Natural killer cell treated with Interleukin-12 subunit alpha and Interleukin-12 subunit beta and Interleukin-15 and Interleukin-18, amount 100 ng/mL, for 72 hours (primary cell): ENCODE results near the gene CARD11. TPM values are rescaled to one million over a fixed set of nuclear protein-coding genes. Genes with fewer than 3 reads are reported as not detected.
A peak's percentile ranks its signal among the peaks of the same experiment; 100 is the strongest.
"Not testable (repeated sequence)": the region's sequence is repeated elsewhere in the genome, so short reads cannot be mapped to it uniquely, and the experiment has no call there.

Source experiments
- ATAC-seq, 2 donors: fragments of 150-1000 bp; cut with Tn5 transposase in 1 of 2; sonication (Bioruptor Pico), chemical (Tn5 transposase) in 1 of 2; 2 replicates each; pipeline ENCODE4 v1.10.0; 2021
- DNase-seq: peaks from one replicate; pipeline ENCODE4 v3.0.0; 2022; ENCODE audit warnings: low spot score
- H3K27ac Mint-ChIP-seq, 2 donors: 1 replicate in 1 of 2; 2 replicates in 1 of 2; pipeline ENCODE4 v1.8.0; 2022; ENCODE audit warnings: mixed read lengths in 2 of 2, mild to moderate bottlenecking in 1 of 2, moderate library complexity in 1 of 2
- H3K27me3 Mint-ChIP-seq, 2 donors: 1 replicate in 1 of 2; 2 replicates in 1 of 2; pipeline ENCODE4 v1.8.0; 2022; ENCODE audit warnings: mixed read lengths in 2 of 2
- H3K36me3 Mint-ChIP-seq: one replicate; pipeline ENCODE4 v1.8.0; 2022; ENCODE audit warnings: mixed read lengths
- H3K4me1 Mint-ChIP-seq, 2 donors: 1 replicate in 1 of 2; 2 replicates in 1 of 2; pipeline ENCODE4 v1.8.0; 2022; ENCODE audit warnings: low read depth in 2 of 2, mixed read lengths in 2 of 2, mild to moderate bottlenecking in 1 of 2
- H3K4me3 Mint-ChIP-seq: one replicate; pipeline ENCODE4 v1.8.0; 2022; ENCODE audit warnings: mixed read lengths
- H3K9me3 Mint-ChIP-seq: 2 replicates; pipeline ENCODE4 v1.8.0; 2022; ENCODE audit warnings: mixed read lengths
- total RNA-seq, 2 donors: library from RNA; stranded (reverse); gene quantifications; one replicate each; pipeline ENCODE4 v1.2.3, GENCODE V29; 2022

CARD11 gene
- total RNA-seq, 2 donors from 2014 or later: 79.3 to 80.8 TPM

DNA sequence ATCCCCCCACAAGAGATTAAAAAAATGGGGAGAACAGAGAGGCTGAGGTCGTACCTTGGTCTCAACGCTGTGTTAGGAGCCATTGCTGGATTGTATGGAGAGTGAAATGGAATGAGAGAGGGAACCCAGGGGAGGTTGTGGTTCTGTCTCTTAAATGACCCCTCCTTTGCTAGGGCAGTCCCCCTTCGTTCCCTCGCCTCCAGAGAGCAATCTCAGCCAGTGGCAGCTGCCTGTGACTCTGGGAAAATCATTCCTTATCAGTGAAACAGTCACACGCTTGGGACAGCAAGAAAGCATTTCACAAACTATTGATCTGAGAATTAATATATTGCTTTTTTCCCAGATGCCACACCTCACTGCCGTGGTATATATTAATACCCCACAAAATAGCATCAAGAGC lies 12.0 kb upstream of the CARD11 start:
- Mint-ChIP-seq H3K36me3 (peaks cover 9% of the 10 kb centered on the region), H3K27me3 (no peaks in the 10 kb centered on the region), H3K9me3 (no peaks in the 10 kb centered on the region), H3K4me1 (no peaks in the 10 kb centered on the region), H3K4me3 (no peak overlapping the region), H3K27ac (no peak overlapping the region)
- ATAC-seq (no peak), DNase-seq (no peak)

DNA sequence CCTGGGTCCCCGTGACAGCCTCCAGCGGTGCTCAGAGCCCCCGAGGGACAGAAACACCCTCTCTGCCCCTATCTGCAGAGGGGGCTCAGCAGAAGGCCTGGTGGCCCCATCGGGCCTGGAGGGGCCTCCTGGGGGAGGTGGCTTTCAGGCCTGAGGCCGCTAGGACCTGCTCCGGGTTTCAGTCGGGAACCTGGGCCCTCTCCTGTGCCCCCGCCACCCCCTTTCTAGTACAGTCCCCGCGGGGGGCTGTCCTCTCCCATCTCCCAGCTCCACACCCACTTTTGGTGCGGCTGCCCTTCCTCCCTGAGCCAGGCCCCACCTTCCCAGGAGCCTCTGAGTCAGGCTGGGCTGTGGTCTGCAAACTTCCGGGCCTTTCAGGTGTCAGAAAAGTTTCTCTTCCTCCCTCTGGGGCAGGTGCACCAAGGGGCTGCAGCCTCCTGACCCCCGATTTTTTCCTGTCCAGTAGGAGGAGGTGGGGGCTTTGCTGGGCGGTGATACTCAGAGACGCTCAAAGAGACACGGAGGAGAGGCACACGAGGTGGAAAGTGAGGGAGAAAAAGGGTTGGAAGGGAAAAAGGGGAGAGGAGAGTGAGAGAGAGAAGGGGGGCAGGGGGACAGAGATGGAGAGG lies 692 bp downstream of the CARD11 start:
- Mint-ChIP-seq H3K27ac (peak overlapping the region; percentile 80 to 88), H3K27me3 (no peaks in the 10 kb centered on the region), H3K9me3 (no peaks in the 10 kb centered on the region), H3K4me3 (peak overlapping the region; percentile 91), H3K36me3 (no peaks in the 10 kb centered on the region), H3K4me1 (peaks cover 44 to 48% of the 10 kb centered on the region in 2 donors)
- peak; percentile 79 to 83 for ATAC-seq
- peak; percentile 73 for DNase-seq

DNA sequence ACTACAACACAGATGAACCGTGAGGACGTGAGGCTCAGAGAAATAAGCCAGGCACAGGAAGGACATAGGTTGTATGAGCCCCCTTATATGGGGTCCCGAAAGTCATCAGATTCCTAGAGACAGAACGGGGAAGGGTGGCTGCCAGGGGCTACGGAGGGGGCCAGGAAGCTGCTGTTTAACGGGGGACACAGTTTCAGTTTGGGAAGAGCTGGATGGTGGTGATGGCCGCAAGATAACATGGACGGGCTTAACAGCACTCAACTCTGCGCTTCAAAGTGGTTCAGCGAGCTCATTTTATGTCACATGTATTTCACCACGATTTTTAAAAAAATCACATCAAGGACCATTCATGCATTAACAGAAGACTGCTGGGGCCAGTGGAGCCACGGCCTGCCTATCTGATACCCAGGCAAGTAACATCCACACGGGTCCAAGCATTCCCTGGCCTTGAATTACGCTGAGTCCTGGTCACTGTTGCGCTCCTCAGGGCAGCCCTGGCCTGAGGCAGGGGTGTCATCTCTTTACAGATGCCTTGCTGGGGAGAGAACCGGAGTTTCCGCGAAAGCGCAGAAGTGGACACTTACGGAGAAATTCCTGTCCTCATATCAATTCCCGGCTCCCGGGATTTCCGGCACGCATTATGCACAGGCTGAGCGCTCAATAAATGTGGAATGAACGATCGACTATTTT lies 1.5 kb downstream of the CARD11 start:
- peak; percentile 15 for DNase-seq
- Mint-ChIP-seq H3K27me3 (no peaks in the 10 kb centered on the region), H3K4me3 (peak overlapping the region; percentile 91), H3K27ac (peak overlapping the region; percentile 80 to 88), H3K9me3 (no peaks in the 10 kb centered on the region), H3K4me1 (peaks cover 49 to 50% of the 10 kb centered on the region in 2 donors), H3K36me3 (no peaks in the 10 kb centered on the region)
- ATAC-seq: no peak

DNA sequence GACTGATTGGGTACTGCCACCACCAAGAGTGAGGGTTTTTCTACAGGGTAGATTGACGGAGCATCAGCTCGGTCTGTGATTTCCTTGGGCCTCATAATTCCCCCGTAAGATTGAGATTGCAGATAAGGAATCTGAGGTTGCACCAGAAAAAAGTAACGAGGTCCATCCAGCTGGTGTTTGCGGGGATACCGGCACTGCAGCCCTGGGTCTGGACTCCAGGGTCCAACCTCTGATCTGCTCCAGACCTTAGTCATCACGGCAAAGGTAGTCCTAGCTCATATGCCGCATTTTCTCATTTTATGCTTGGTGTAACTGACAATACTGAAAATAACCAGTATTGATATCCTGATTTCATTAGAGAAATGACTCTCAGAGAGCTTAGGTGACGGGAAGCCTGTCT lies 3.9 kb downstream of the CARD11 start:
- Mint-ChIP-seq H3K27ac (peak overlapping the region; percentile 79 to 80), H3K4me1 (peaks cover 48 to 59% of the 10 kb centered on the region in 2 donors), H3K9me3 (no peaks in the 10 kb centered on the region), H3K27me3 (no peaks in the 10 kb centered on the region), H3K4me3 (peak overlapping the region; percentile 57), H3K36me3 (no peaks in the 10 kb centered on the region)
- no peak for ATAC-seq
- DNase-seq: peak; percentile 16

GRCh38 chr7:3038011-3038410 lies 5.7 kb downstream of the CARD11 start:
- not testable (repeated sequence) for H3K36me3 Mint-ChIP-seq, H3K27me3 Mint-ChIP-seq, H3K4me3 Mint-ChIP-seq, ATAC-seq, H3K9me3 Mint-ChIP-seq
- DNase-seq: peak; percentile 8
- Mint-ChIP-seq H3K27ac (peak overlapping the region; percentile 74 to 79), H3K4me1 (peaks cover 54 to 64% of the 10 kb centered on the region in 2 donors)

DNA sequence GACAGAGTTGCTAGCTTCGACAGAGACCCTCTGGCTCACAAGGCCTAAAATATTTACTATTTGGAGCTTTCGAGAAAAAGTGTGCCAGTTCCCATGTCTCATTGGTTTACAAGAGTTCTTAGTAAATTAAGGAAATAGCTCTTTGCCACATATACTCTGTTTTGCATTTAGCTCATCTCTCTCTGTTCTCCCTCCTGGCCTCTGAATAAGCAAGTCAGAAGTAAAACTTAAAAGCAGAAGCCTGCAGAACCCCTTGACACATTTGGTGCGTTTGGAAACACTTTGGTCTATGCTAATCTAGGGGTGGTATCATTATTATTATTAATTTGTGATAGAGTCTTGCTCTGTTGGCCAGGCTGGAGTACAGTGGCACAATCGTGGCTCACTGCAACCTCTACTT lies 6.4 kb downstream of the CARD11 start:
- Mint-ChIP-seq H3K36me3 (no peaks in the 10 kb centered on the region), H3K27me3 (no peaks in the 10 kb centered on the region), H3K27ac (peak overlapping the region in 1 of 2 donors; percentile 79), H3K9me3 (no peaks in the 10 kb centered on the region), H3K4me3 (no peak overlapping the region), H3K4me1 (peaks cover 54 to 70% of the 10 kb centered on the region in 2 donors)
- DNase-seq (peak; percentile 22), ATAC-seq (no peak)

DNA sequence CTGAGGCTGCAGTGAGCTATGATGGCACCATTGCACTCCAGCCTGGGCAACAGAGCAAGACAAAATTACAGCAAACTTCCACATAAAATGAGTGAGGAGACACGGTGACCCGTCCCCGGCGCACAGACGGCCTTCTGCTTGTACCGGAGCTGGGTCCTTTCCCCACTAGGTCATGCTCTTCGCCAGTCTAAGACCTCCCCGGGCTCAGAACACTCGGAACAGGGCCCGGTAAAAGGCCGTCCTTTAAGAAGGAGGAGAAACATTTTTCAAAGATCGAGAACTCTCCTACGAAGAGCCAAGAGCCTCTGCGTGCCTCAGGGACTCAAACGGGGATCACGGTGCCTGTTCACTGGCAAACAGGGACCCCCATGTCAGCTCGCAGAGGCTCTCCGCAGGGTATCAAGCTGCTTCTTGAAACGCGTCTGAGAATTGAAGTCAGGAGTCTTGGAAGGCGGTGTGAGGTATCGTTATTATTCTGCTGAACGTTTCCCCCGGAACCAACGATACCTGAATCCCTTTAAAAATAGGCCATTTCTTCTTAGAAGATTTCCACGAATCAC lies 9.0 kb downstream of the CARD11 start:
- H3K27me3 Mint-ChIP-seq: no peaks in the 10 kb centered on the region
- H3K4me1 Mint-ChIP-seq: peaks cover 33 to 60% of the 10 kb centered on the region in 2 donors
- H3K9me3 Mint-ChIP-seq: no peaks in the 10 kb centered on the region
- H3K4me3 Mint-ChIP-seq: no peak overlapping the region
- peak; percentile 34 for DNase-seq
- no peaks in the 10 kb centered on the region for H3K36me3 Mint-ChIP-seq
- peak overlapping the region in 1 of 2 donors; percentile 21 for H3K27ac Mint-ChIP-seq
- ATAC-seq: no peak

GRCh38 chr7:3033581-3033980 lies 10.1 kb downstream of the CARD11 start:
- no peaks in the 10 kb centered on the region for H3K9me3 Mint-ChIP-seq
- H3K4me3 Mint-ChIP-seq: no peak overlapping the region
- DNase-seq (no peak), ATAC-seq (no peak)
- peaks cover 29 to 56% of the 10 kb centered on the region in 2 donors for H3K4me1 Mint-ChIP-seq
- peak overlapping the region in 1 of 2 donors; percentile 40 for H3K27ac Mint-ChIP-seq
- H3K27me3 Mint-ChIP-seq: no peaks in the 10 kb centered on the region
- H3K36me3 Mint-ChIP-seq: no peaks in the 10 kb centered on the region

DNA sequence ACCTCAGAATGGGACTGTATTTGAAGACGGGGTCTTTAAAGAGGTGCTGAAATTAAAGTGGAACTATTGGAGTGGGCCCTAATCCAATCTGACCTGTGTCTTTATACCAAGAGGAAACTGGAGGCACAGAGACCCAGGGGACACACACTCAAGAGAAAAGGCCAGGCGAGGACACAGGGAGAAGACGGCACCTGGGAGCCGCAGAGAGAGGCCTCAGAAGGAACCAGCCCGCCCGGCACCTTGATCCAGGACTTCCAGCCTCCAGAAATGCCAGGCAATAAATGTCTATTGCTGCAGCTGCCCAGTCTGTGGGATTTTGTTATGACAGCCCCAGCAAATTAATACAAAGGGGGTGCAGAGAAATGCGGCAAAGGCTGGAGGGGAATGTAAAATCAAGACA lies 10.5 kb downstream of the CARD11 start:
- ATAC-seq (no peak), DNase-seq (no peak)
- no peaks in the 10 kb centered on the region for H3K36me3 Mint-ChIP-seq
- H3K27ac Mint-ChIP-seq: peak overlapping the region in 1 of 2 donors; percentile 40
- H3K27me3 Mint-ChIP-seq: no peaks in the 10 kb centered on the region
- H3K4me1 Mint-ChIP-seq: peaks cover 29 to 56% of the 10 kb centered on the region in 2 donors
- H3K9me3 Mint-ChIP-seq: no peaks in the 10 kb centered on the region
- no peak overlapping the region for H3K4me3 Mint-ChIP-seq

DNA sequence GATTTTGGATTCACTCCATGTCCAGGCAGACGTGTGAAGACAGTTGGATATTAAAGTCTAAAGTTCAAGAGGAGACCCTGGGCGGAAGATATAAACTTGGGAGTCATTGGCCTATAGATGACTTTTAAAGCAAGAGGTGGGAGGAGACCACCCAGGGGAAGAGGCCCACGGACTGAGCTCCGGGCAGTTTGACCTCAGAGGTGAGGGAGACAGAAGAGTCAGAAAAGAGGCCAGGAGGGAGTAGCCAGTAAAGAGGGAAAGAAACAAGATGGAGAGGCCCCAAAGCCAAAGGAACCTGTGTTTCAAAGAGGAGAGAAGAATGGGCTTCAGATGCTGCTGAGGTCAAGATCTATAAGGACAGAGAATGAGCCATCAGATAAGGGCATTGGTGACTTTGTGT lies 11.4 kb downstream of the CARD11 start:
- Mint-ChIP-seq H3K9me3 (no peaks in the 10 kb centered on the region), H3K4me3 (no peak overlapping the region), H3K27me3 (no peaks in the 10 kb centered on the region), H3K27ac (peak overlapping the region; percentile 7 to 40), H3K4me1 (peaks cover 35 to 58% of the 10 kb centered on the region in 2 donors), H3K36me3 (peaks cover 3% of the 10 kb centered on the region)
- DNase-seq (no peak), ATAC-seq (no peak)

DNA sequence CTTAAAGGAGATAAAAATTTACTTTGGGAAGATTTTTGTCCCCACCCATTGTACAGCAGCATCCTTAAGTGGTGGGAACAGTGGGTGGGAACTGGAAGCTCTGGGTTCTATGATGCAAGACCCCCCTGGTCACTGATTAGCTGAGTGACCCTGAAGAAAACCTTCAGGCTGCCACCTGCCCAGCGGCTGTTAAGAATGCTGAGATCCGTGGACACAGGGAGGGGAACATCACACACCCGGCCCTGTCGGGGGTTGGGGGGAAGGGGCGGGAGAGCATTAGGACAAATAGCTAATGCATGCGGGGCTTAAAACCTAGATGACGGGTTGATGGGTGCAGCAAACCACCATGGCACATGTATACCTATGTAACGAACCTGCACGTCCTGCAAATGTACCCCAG lies 14.5 kb downstream of the CARD11 start:
- ATAC-seq (no peak), DNase-seq (no peak)
- no peaks in the 10 kb centered on the region for H3K27me3 Mint-ChIP-seq
- H3K4me3 Mint-ChIP-seq: no peak overlapping the region
- peaks cover 36 to 47% of the 10 kb centered on the region in 2 donors for H3K4me1 Mint-ChIP-seq
- H3K27ac Mint-ChIP-seq: peak overlapping the region; percentile 78 to 89
- H3K9me3 Mint-ChIP-seq: no peaks in the 10 kb centered on the region
- H3K36me3 Mint-ChIP-seq: peaks cover 12% of the 10 kb centered on the region

DNA sequence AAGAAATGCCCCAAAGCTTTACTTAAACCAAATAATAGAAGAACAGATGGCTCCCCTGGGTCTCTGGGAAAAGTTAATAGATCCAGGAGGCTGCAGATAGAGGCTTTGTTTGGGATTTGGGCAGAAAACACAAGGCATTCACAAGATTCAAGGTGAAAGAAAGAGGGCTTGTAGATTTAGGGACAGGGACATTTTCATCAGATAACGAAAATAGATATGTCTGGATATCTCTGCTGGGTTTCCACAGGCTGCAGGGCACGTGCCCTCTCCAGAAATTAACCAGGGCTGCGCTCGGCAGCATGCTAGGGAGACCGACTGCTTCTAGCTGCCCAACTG lies 14.9 kb downstream of the CARD11 start:
- peaks cover 40 to 51% of the 10 kb centered on the region in 2 donors for H3K4me1 Mint-ChIP-seq
- no peaks in the 10 kb centered on the region for H3K9me3 Mint-ChIP-seq
- peak overlapping the region; percentile 78 to 89 for H3K27ac Mint-ChIP-seq
- no peaks in the 10 kb centered on the region for H3K27me3 Mint-ChIP-seq
- peaks cover 12% of the 10 kb centered on the region for H3K36me3 Mint-ChIP-seq
- DNase-seq (no peak), ATAC-seq (no peak)
- no peak overlapping the region for H3K4me3 Mint-ChIP-seq

GRCh38 chr7:3028071-3028757 lies 15.5 kb downstream of the CARD11 start:
- ATAC-seq: peak; percentile 82 to 86
- H3K9me3 Mint-ChIP-seq: no peaks in the 10 kb centered on the region
- peak overlapping the region; percentile 43 for H3K4me3 Mint-ChIP-seq
- H3K36me3 Mint-ChIP-seq: peaks cover 12% of the 10 kb centered on the region
- no peaks in the 10 kb centered on the region for H3K27me3 Mint-ChIP-seq
- DNase-seq: no peak
- H3K4me1 Mint-ChIP-seq: peaks cover 37 to 47% of the 10 kb centered on the region in 2 donors
- H3K27ac Mint-ChIP-seq: peak overlapping the region; percentile 78 to 89
